GM12875 (cell line): ENCODE data around the gene MRPL20.
"Not testable (repeated sequence)": the region's sequence is repeated elsewhere in the genome, so short reads cannot be mapped to it uniquely, and the experiment has no call there.

Experiments used
- H3K4me3 ChIP-seq: one replicate; pipeline ENCODE4 v1.5.1; 2011; ENCODE audit warnings: low read depth, low read length, control low read depth
- TF ChIP-seq, protein P1 (sequence below): IDR thresholded peaks from 2 replicates; pipeline ENCODE4 v1.5.1; 2011; ENCODE audit warnings: low read depth, mild to moderate bottlenecking, control low read depth, inconsistent platforms, low read length, moderate library complexity, borderline replicate concordance; ENCODE audit not compliant: insufficient read depth

MRPL20 gene

DNA sequence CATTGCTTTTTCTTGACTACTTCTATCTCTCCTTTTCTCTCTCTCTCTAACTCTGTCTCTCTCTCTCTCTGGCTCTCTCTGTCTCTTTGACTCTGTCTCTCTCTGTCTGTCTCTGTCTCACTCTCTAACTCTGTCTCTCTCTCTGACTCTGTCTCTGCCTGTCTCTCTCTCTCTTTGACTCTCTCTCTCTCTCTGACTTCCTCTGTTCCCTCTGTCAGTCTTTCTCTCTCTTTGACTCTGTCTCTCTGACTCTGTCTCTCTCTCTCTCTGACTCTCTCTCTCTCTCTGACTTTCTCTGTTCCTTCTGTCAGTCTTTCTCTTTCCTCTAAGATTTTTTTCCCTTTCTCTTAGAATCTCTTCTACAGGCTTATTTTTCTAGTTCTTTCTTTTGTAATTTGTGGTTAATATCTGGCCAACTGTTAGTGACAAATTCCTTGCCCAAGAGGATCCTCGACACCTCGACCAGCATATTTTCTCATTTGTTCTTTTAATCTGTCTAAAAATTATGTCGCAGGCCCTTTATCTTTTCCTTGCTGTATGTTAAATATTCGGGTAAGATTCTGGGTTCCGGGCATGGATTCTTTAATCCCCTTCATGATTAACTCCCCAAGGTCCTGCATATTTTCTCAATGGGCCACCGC is 42.1 kb upstream of the MRPL20 start, which contains the start of gene ATAD3C:
Gene ATAD3C (plus strand): TSS at position 591 of the 641 bp plus-strand sequence. CDS start 995 bp downstream, outside the sequence.
- no peak within 1 kb of the TSS for H3K4me3 ChIP-seq
- TF ChIP-seq, protein P1, sequence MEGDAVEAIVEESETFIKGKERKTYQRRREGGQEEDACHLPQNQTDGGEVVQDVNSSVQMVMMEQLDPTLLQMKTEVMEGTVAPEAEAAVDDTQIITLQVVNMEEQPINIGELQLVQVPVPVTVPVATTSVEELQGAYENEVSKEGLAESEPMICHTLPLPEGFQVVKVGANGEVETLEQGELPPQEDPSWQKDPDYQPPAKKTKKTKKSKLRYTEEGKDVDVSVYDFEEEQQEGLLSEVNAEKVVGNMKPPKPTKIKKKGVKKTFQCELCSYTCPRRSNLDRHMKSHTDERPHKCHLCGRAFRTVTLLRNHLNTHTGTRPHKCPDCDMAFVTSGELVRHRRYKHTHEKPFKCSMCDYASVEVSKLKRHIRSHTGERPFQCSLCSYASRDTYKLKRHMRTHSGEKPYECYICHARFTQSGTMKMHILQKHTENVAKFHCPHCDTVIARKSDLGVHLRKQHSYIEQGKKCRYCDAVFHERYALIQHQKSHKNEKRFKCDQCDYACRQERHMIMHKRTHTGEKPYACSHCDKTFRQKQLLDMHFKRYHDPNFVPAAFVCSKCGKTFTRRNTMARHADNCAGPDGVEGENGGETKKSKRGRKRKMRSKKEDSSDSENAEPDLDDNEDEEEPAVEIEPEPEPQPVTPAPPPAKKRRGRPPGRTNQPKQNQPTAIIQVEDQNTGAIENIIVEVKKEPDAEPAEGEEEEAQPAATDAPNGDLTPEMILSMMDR: no peak

DNA sequence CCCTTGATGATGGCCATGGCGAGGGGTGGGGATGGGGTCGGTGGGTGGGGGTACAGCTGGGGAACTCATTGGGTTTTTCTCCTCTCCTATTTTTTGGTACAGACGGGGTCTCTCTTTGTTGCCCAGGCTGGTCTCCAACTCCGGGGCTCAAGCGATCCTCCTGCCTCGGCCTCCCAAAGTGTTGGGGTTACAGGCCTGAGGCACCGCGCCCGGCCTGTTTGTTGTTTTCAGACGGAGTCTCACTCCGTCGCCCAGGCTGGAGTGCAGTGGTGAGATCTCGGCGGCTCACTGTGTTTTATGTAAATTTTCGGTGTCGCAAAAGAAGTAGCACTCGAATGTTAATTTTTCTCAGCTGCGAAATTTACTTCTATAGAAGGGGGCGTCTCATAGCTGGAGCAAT is 39.5 kb upstream of the MRPL20 start:
- H3K4me3 ChIP-seq: not testable (repeated sequence)

DNA sequence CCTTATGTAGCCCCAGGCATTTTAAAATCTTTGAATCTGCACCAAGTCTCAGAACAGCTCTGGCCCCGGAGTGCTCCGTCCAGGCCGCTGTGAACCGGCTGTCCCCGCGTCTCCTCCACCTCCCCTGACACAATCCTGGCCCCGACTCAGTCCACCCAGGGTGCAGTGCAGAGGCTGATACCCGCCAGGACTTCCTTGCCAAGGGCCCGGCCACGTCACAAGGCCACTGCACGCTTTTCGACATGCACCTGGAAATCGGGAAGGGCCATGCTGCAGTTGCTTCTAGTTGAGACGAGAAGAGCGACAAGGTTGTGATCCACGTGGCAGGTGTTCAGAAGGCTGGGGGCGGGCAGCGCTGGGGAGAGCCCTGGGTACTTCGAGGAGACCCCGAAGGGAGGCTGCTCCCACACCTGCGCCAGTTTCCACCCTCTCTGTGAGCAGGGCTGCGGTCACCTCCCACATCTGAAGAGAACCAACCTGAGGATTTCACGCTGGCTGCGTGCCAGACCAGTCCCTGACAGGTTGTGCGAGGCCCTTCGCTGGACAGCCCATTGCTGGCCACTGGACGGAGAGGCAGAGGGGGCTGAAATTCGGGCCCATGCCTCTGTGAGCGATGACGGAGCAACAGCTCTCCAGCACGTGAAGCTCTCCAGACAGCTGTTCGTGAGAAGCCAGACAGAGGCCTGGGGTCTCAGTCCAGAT is 35.1 kb upstream of the MRPL20 start:
- TF ChIP-seq, protein P1: no peak
- H3K4me3 ChIP-seq: no peak overlapping the region

DNA sequence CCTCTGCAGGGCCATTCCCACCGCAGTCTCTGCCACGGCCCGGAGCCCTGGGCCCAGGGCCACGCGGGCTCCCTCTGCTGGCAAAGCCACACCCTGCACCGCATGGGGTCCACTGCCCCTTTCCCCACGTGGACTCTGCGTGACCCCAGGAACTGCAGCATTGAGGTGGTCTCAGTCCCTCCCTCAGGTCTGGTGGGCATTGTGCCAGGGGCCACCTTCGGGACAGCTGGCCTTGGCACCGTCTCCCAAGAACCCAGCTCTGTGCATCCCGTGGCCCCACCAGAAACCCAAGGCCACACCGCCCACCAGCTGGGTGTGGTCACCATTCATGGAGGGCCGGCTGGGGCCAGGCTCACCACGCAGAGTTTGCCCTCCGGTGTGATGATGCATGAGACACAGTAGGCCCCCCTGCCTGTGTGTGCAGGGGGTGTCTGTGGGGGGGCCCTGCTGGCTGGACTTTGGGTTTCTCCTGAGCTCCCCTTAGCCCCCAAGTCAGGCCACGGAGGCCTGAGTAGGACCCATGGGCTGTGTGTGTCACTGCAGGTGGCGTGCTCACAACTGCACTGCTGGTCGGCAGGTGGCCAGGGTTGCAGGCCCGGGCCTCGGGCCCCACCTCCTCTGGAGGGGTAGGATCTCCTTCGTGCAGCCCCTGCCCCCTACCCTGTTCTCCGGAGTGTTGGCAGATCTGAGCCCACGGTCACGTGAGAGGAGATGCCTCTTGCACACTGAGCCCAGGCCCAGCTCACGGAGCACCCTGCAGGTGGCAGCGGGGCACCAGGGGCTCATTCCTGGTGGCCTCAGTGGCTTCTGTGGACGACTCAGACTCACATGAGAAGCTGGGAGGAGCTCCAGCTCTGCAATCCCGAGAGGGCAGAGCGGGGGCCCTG is 34.2 kb upstream of the MRPL20 start:
- no peak overlapping the region for H3K4me3 ChIP-seq
- TF ChIP-seq, protein P1: peak; percentile 98

DNA sequence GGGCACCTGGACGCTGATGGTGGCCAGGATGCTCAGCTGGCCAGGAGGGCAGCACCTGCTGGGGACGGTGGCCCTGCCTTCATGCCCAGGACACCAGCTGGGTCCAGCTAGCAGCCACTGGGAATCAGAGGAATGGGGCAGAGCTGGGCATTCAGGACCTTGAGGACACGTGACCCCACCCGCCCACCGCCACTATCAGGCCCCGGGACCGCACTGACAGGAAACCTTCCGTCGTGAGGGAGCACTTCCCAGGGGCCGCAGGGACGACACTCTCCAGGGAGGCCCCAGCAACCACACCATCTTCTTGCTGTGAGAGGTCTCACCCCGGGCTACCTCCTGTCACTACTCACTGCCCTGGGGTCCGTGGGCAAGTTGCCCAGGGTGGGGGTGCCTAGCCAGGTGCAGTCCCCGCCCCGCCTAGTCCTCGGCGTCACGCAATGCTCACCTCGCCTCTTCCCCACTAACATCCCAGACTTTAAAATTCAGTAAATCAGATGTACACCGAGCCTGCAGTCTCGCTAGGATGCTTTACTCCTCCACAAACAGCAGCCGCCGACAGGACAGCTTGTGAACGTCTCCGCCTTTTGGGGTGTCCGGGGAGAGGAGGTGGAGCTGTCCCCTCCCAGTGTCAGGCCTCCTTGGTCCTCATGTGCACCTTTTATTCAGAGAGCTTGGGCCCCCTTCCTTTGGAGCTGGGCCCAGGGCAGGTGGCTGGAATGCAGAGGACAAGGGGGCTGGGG is 33.3 kb upstream of the MRPL20 start:
- TF ChIP-seq, protein P1: no peak
- no peak overlapping the region for H3K4me3 ChIP-seq

DNA sequence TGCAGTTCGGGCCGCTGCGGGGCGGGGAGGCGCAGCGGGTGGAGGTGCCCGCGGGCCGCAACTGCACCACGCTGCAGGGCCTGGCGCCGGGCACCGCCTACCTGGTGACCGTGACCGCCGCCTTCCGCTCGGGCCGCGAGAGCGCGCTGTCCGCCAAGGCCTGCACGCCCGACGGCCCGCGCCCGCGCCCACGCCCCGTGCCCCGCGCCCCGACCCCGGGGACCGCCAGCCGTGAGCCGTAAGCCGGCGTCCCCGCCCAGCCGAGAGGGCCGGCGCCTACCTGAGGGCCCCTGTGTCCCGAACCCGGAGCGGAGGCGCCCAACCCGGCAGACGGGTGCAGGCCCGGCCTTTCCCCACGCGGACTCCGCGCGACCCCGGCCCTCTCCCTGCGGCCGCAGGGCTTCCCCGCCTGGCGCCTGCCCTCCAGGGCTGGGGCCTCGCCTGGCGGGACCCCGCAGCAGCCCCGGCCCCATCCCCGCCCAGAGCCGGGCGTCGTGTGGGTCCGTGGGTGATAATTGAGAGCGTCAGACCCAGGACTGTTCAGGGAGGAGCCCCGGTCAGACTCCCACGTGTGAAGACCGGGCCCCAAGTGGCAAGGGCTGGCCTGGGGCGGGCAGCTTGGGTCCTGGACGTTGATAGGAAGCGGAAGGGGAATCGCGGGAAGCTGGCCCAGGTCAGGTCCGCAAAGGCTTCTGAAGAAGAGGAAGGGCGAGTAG is 32.6 kb upstream of the MRPL20 start:
- TF ChIP-seq, protein P1: no peak

More for the DNA sequence above, 32.6 kb upstream of the MRPL20 start:
- no peak overlapping the region for H3K4me3 ChIP-seq
